HG02678 (cell line): ENCODE measurements around the gene LAMTOR1.
"Not testable (repeated sequence)": the region's sequence is repeated elsewhere in the genome, so short reads cannot be mapped to it uniquely, and the experiment has no call there.

Experiments used
- ATAC-seq: cut with Tn5 transposase; IDR thresholded peaks from one replicate; pipeline ENCODE4 v1.9.1; 2021; ENCODE audit warnings: mild to moderate bottlenecking, moderate library complexity; ENCODE audit not compliant: unreplicated experiment

The LAMTOR1 gene

GRCh38 chr11:72102946-72103753 lies at the start of gene LAMTOR1:
LAMTOR1 (minus strand) TSS chr11:72103297; CDS start chr11:72103224, 73 bp downstream.
- ATAC-seq: peak; percentile 94

- no peak for ATAC-seq
These were observed 47.8 kb upstream of the LAMTOR1 start for GRCh38 chr11:72150882-72151281.

- no peak for ATAC-seq
These were observed 43.5 kb upstream of the LAMTOR1 start for GRCh38 chr11:72146625-72147024.

GRCh38 chr11:72144807-72145565 lies 41.9 kb upstream of the LAMTOR1 start:
- no peak for ATAC-seq

- ATAC-seq: not testable (repeated sequence)
These were observed 39.4 kb upstream of the LAMTOR1 start for GRCh38 chr11:72142543-72142942.

- not testable (repeated sequence) for ATAC-seq
These were observed 39.0 kb upstream of the LAMTOR1 start for GRCh38 chr11:72142086-72142485.

GRCh38 chr11:72141066-72141465 lies 38.0 kb upstream of the LAMTOR1 start:
- no peak for ATAC-seq

- no peak for ATAC-seq
These were observed 37.6 kb upstream of the LAMTOR1 start for GRCh38 chr11:72140661-72141060.

GRCh38 chr11:72139500-72139899 lies 36.4 kb upstream of the LAMTOR1 start:
- no peak for ATAC-seq

GRCh38 chr11:72138821-72139390 lies 35.8 kb upstream of the LAMTOR1 start:
- no peak for ATAC-seq

GRCh38 chr11:72136684-72137262 lies 33.7 kb upstream of the LAMTOR1 start:
- ATAC-seq: no peak

- no peak for ATAC-seq
These were observed 33.0 kb upstream of the LAMTOR1 start for GRCh38 chr11:72135891-72136683.

GRCh38 chr11:72135473-72135872 lies 32.4 kb upstream of the LAMTOR1 start, which contains the start of gene FOLR3:
FOLR3 (plus strand) TSS chr11:72135725; CDS start chr11:72135953, 228 bp downstream.
- ATAC-seq: not testable (repeated sequence)

- ATAC-seq: no peak
These were observed 29.5 kb upstream of the LAMTOR1 start for GRCh38 chr11:72132646-72133045.

- no peak for ATAC-seq
These were observed 26.3 kb upstream of the LAMTOR1 start for GRCh38 chr11:72129381-72129780.

- no peak for ATAC-seq
These were observed 24.8 kb upstream of the LAMTOR1 start for GRCh38 chr11:72127923-72128322.

- ATAC-seq: no peak
These were observed 22.9 kb upstream of the LAMTOR1 start for GRCh38 chr11:72125956-72126355.

- ATAC-seq: no peak
These were observed 20.9 kb upstream of the LAMTOR1 start for GRCh38 chr11:72124046-72124445.

GRCh38 chr11:72123117-72123653 lies 20.1 kb upstream of the LAMTOR1 start:
- no peak for ATAC-seq

GRCh38 chr11:72122607-72123006 lies 19.5 kb upstream of the LAMTOR1 start:
- no peak for ATAC-seq
